ENCODE results near the gene SHC3. TPM values are rescaled to one million over a fixed set of nuclear protein-coding genes. Genes with fewer than 3 reads are reported as not detected.

SHC3 gene
- total and polyA plus RNA-seq, 2 of the 4 experiments (the other 2 are of a cell fraction), result 4.5 to 13.3 TPM

DNA sequence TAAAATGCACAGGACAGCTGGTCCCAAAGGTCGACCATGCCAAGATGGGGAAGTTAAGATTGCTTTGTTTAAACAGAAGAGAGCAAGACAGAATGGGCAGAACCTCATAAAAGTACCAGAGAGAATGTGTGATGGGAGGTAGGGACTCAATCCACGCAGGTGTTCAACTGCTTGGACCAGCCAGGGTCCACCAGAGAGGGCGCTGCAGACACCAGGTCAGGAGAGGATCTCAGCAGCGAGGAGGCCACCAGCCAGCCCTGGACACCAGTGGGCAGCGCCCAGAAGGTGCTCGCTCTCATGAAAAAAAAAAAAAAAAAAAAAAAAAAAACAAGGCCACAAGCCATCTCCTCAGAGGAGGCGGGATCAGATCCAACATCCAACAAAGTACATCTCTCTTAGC, 81.8 kb downstream of the SHC3 start:
- dilution Hi-C loops (cut with HindIII; ENCODE audit: low sequenced_read_pairs, unreplicated experiment), result no loop called here
- Histone ChIP-seq H4K8ac (ENCODE audit: low read depth in 2 of 2, low read length in 2 of 2) (no peak overlapping the region), H3K4ac (ENCODE audit: low read depth, low read length) (no peak overlapping the region; the same call in 1 of the 2 replicates), H2AK5ac (ENCODE audit: low read depth, low read length) (no peak overlapping the region), H3K4me3 (ENCODE audit: insufficient read depth, low read depth, low read length) (no peak overlapping the region), H4K20me1 (ENCODE audit: insufficient read depth, low read length) (no peaks in the 10 kb centered on the region), H3K36me3 (ENCODE audit: control insufficient read depth, insufficient read depth, low read length) (no peaks in the 10 kb centered on the region), H4K91ac (ENCODE audit: insufficient read depth, low read depth, low read length) (no peak overlapping the region), H2AK9ac (replicated peaks; ENCODE audit: low read depth, low read length, poor library complexity) (no peak overlapping the region), H3K79me1 (ENCODE audit: low read depth in 1 of 2, low read length in 2 of 2) (peaks cover 0 to 4% of the 10 kb centered on the region in 2 experiments; a peak in 1 of 4 replicates), H3K9me3 (ENCODE audit: control insufficient read depth, insufficient read depth, low read length) (no peaks in the 10 kb centered on the region), H3K4me1 (ENCODE audit: control insufficient read depth, insufficient read depth, low read length) (peaks cover 9% of the 10 kb centered on the region), H3K18ac (ENCODE audit: low read depth, low read length) (no peak overlapping the region), H3K27me3 (ENCODE audit: control insufficient read depth, insufficient read depth, low read length) (no peaks in the 10 kb centered on the region), H2BK20ac (ENCODE audit: low read depth, low read length) (no peak overlapping the region), H3K9me1 (ENCODE audit: insufficient read depth, low read length) (peaks cover 11% of the 10 kb centered on the region; the same call in 1 of the 2 replicates), H2BK5ac (ENCODE audit: low read depth, low read length, poor library complexity, severe bottlenecking) (no peak overlapping the region), H4K5ac (ENCODE audit: low read depth, low read length) (no peak overlapping the region), H3K23ac (ENCODE audit: low read depth, low read length) (no peak overlapping the region), H3K14ac (replicated peaks; ENCODE audit: low read depth, low read length) (no peak overlapping the region; the same call in 1 of the 2 replicates), H2BK120ac (ENCODE audit: low read depth, low read length) (no peak overlapping the region), H3K56ac (ENCODE audit: extremely low read depth, insufficient read depth, low read length) (no peak overlapping the region), H3K9ac (ENCODE audit: low read depth, low read length) (no peak overlapping the region), H2BK15ac (ENCODE audit: low read depth, low read length) (no peak overlapping the region), H3K4me2 (ENCODE audit: low read depth, low read length) (no peak overlapping the region), H3K27ac (ENCODE audit: insufficient read depth, low read length) (no peak overlapping the region), H2AFZ (replicated peaks; ENCODE audit: low read length, poor library complexity) (no peak overlapping the region)
- intact Hi-C loops (cut with micrococcal nuclease), result no loop called here
- CTCF ChIA-PET, result interaction anchor here (0.9 kb wide), 1 partner anchor 16 kb away, joined by 3 read pairs; no protein-coding TSS in a partner anchor
- TF ChIP-seq RAD21 (IDR thresholded peaks at IDR 0.05; ENCODE audit: low read length) (no peak), RCOR1 (IDR thresholded peaks at IDR 0.05; ENCODE audit: insufficient replicate concordance, low read length) (no peak), NFE2L2 (IDR thresholded peaks at IDR 0.05; ENCODE audit: low read depth, low read length) (no peak), CEBPB (IDR thresholded peaks at IDR 0.05; ENCODE audit: low read depth, low read length) (no peak), RFX5 (IDR thresholded peaks at IDR 0.05; ENCODE audit: low read depth, low read length) (no peak), MAFK (IDR thresholded peaks at IDR 0.05; ENCODE audit: low read depth, low read length) (no peak), SMC3 (IDR thresholded peaks at IDR 0.05; ENCODE audit: low read depth, low read length) (no peak)
- TF ChIP-seq, protein P1, sequence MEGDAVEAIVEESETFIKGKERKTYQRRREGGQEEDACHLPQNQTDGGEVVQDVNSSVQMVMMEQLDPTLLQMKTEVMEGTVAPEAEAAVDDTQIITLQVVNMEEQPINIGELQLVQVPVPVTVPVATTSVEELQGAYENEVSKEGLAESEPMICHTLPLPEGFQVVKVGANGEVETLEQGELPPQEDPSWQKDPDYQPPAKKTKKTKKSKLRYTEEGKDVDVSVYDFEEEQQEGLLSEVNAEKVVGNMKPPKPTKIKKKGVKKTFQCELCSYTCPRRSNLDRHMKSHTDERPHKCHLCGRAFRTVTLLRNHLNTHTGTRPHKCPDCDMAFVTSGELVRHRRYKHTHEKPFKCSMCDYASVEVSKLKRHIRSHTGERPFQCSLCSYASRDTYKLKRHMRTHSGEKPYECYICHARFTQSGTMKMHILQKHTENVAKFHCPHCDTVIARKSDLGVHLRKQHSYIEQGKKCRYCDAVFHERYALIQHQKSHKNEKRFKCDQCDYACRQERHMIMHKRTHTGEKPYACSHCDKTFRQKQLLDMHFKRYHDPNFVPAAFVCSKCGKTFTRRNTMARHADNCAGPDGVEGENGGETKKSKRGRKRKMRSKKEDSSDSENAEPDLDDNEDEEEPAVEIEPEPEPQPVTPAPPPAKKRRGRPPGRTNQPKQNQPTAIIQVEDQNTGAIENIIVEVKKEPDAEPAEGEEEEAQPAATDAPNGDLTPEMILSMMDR (conservative IDR thresholded peaks at IDR 0.05; ENCODE audit: low read depth, low read length), result no peak
- in situ Hi-C loops (cut with MboI; ENCODE audit: low sequenced_read_pairs), result no loop called here
- 80% methylated on average over 1 of the region's 7 CpGs; no CpG with 5 or more reads in 1 of the 2 experiments for WGBS, 2 experiments (ENCODE audit: extremely low coverage in 2 of 2, insufficient read length in 1 of 2)
- POLR2A ChIA-PET (ENCODE audit: unreplicated experiment), result no interaction called here
- DNase-seq, result no peak
- ATAC-seq (ENCODE audit: low read depth), result no peak
- BruUV-seq (replicated peaks), result no TSS peak
